GM12892 (cell line): Measurements from ENCODE around the gene MRPL1.

Experiments
- POLR2A ChIP-seq: IDR thresholded peaks from 2 replicates; pipeline ENCODE4 v1.6.1; 2011; ENCODE audit warnings: low read depth, low read length, control low read depth
- POLR2AphosphoS5 ChIP-seq: IDR thresholded peaks from 2 replicates; pipeline ENCODE4 v1.6.1; 2011; ENCODE audit warnings: low read depth, low read length, control low read depth
- TAF1 ChIP-seq: IDR thresholded peaks from 2 replicates; pipeline ENCODE4 v1.6.1; 2011; ENCODE audit warnings: low read depth, mild to moderate bottlenecking, control low read depth, low read length, borderline replicate concordance

- TF ChIP-seq POLR2A = no peak
- no peak for TF ChIP-seq POLR2AphosphoS5
- no peak for TF ChIP-seq TAF1
Observed at GRCh38 chr4:77865259-77865658, 2.6 kb downstream of the MRPL1 start.
